CD4-positive, alpha-beta T cell treated with Interleukin-17A for 4 hours (primary cell): ENCODE results near the gene HEPN1.
"Not testable (repeated sequence)": the region's sequence is repeated elsewhere in the genome, so short reads cannot be mapped to it uniquely, and the experiment has no call there.

Experiments used
- DNase-seq: peaks from one replicate; pipeline ENCODE4 v3.0.0-alpha.2; 2020; ENCODE audit warnings: mixed read lengths

Gene HEPN1

GRCh38 chr11:124944565-124944964 is 25.5 kb downstream of the HEPN1 start:
- no peak for DNase-seq

DNA sequence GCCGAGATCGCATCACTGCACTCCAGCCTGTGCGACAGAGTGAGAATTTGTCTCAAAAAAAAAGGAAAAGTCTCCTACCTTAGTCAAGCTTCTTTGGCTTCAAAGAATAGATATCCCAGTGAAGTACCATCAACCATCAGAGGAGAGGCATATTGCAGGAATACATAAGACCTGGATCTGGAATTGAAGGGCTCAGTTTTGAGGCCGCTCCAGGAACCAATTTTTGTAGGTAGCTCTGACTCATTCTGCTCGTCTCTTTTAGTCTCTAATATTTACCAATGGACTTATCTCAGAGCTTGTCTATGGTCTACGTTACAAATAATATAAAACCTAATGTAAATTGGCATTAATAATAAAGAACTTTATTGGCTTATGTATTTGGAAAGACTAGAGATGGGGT is 26.8 kb downstream of the HEPN1 start:
- no peak for DNase-seq

DNA sequence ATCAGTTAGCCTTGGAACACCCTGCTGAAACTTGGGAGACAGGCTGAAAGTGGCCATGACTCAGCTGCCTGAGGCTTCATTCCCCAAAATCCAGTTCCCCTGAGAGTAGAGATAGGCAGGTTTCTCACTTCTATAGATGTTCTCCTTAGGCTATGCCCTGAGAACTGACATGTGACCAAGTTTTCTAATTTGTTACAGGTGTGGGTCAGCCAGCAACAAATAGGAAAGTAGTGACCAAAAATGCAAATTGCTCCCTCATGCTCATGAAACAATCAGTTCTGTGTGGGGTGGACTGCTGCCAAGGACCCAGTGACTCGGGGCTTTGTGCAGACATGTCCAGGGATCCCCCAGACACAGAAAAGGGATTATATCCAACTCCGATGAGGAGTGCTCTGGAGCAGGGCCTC is 27.7 kb downstream of the HEPN1 start:
- DNase-seq, result no peak

DNA sequence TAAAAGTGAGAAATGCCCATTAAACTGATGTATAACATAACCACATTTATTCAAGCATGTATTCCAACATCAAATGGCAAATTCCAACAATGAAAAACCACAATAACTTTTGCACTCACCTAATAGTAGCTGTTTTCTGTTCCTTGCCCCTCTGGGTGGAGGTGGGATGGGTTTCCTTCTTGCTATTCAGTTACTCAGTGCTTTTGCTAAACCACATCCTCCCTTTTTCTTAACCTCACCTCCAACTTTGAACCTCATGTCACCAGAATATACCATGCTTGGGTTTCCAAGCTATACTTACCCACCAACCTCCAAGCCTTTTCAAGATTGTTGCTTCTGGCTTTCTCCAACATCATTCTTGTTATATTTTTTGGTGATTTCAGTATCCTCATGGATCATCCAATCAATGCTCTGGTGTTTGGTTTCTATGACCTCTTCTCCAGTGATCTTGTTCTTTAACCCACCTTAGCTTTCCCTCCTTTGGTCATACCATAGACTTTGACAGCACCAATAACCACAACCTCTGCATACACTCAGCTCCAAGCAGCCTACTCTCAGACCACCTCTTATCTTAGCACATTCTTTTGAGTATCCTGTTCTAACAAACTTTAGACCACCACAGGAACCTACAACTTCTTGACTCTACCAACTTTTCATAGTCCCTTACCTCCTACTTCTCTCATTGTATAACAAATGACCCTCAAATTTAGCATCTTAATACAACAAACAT is 31.7 kb downstream of the HEPN1 start:
- DNase-seq, result peak; percentile 49

- no peak for DNase-seq
These were observed 32.3 kb downstream of the HEPN1 start for GRCh38 chr11:124951341-124951740.

GRCh38 chr11:124953753-124954589 is 34.9 kb downstream of the HEPN1 start, which contains the start of gene CCDC15:
TSS of gene CCDC15 (plus strand) at chr11:124954202. CDS start at chr11:124954733, 531 bp downstream.
- DNase-seq, result peak; percentile 97

- DNase-seq, result no peak
These were observed 35.5 kb downstream of the HEPN1 start for GRCh38 chr11:124954590-124954955.

DNA sequence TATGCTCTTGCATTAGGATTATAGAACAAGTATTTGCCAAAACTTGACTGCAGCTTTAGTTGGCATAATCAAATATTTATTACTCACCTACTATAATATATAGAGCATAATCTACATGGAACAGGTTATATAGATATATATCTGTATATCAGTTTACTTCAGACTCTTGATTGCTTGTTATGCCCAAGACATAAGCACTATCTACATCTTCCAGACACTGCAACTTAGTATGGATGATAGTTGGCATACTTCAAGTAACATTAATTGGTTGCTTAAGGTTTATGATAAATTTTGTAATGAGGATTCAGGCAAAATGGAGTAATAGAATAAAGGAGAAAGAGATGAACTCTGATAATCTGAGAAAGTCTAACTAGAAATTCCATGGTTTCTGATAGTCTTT is 36.0 kb downstream of the HEPN1 start:
- no peak for DNase-seq

GRCh38 chr11:124961972-124962609 is 43.0 kb downstream of the HEPN1 start:
- no peak for DNase-seq

- not testable (repeated sequence) for DNase-seq
These were observed 49.1 kb downstream of the HEPN1 start for GRCh38 chr11:124968197-124968596.
